ENCODE data around the gene BUD13.

DNA sequence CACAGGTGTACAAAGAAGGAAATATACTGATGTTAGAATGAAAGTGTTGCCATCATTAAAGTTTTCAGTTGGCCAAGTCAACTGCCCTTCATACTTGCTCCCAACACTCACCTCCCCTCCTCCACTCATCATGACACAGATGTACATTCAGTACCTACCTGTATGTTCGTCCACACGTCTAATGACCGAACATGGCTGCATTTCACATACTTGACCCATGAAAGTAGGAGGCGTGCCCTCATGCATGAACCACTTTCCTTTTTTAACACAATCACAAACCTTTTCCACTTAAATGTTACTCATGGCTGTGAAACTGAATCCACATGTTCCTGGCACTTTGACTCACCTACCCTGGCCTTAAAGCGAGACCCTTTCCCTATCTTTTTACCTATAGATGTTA, 3.2 kb upstream of the BUD13 start:
- TF ChIP-seq, protein P1, sequence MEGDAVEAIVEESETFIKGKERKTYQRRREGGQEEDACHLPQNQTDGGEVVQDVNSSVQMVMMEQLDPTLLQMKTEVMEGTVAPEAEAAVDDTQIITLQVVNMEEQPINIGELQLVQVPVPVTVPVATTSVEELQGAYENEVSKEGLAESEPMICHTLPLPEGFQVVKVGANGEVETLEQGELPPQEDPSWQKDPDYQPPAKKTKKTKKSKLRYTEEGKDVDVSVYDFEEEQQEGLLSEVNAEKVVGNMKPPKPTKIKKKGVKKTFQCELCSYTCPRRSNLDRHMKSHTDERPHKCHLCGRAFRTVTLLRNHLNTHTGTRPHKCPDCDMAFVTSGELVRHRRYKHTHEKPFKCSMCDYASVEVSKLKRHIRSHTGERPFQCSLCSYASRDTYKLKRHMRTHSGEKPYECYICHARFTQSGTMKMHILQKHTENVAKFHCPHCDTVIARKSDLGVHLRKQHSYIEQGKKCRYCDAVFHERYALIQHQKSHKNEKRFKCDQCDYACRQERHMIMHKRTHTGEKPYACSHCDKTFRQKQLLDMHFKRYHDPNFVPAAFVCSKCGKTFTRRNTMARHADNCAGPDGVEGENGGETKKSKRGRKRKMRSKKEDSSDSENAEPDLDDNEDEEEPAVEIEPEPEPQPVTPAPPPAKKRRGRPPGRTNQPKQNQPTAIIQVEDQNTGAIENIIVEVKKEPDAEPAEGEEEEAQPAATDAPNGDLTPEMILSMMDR (IDR thresholded peaks at IDR 0.05 in 8 of 11, conservative IDR thresholded peaks at IDR 0.05 in 3 of 11): no peak
- no peak for TF ChIP-seq POLR2A (IDR thresholded peaks at IDR 0.05)
- peak in 1 of 3 donors; percentile 23 for TF ChIP-seq POLR2AphosphoS5 (IDR thresholded peaks at IDR 0.05)
